WERI-Rb-1 (cell line): ENCODE data around the gene ANTKMT.

Source experiments
- DNase-seq: peaks from one replicate; pipeline ENCODE4 v3.0.0-alpha.2; 2020
- H3K27ac ChIP-seq: fragments of 250-450 bp; sonication (Bioruptor Pico); 2 replicates; pipeline ENCODE4 v1.5.1; 2020; ENCODE audit warnings: mild to moderate bottlenecking, moderate library complexity
- H3K27me3 ChIP-seq: fragments of 250-450 bp; sonication (Bioruptor Pico); 2 replicates; pipeline ENCODE4 v1.5.1; 2021; ENCODE audit warnings: mild to moderate bottlenecking, low read depth, moderate library complexity; ENCODE audit not compliant: insufficient read depth, severe bottlenecking
- H3K36me3 ChIP-seq: fragments of 250-450 bp; sonication (Bioruptor Pico); 2 replicates; pipeline ENCODE4 v1.5.1; 2020; ENCODE audit warnings: mild to moderate bottlenecking, moderate library complexity
- H3K4me3 ChIP-seq: 2 replicates; pipeline ENCODE4 v1.5.1; 2011; ENCODE audit warnings: low read depth, mild to moderate bottlenecking, control low read depth, low read length
- H3K9me3 ChIP-seq: fragments of 250-450 bp; sonication (Bioruptor Pico); 2 replicates; pipeline ENCODE4 v1.5.1; 2021; ENCODE audit warnings: mild to moderate bottlenecking, moderate library complexity; ENCODE audit not compliant: severe bottlenecking
- TF ChIP-seq, protein P1 (sequence below): IDR thresholded peaks from 2 replicates; pipeline ENCODE4 v1.5.1; 2011; ENCODE audit warnings: low read depth, mild to moderate bottlenecking, control low read depth, inconsistent platforms, low read length

The ANTKMT gene

DNA sequence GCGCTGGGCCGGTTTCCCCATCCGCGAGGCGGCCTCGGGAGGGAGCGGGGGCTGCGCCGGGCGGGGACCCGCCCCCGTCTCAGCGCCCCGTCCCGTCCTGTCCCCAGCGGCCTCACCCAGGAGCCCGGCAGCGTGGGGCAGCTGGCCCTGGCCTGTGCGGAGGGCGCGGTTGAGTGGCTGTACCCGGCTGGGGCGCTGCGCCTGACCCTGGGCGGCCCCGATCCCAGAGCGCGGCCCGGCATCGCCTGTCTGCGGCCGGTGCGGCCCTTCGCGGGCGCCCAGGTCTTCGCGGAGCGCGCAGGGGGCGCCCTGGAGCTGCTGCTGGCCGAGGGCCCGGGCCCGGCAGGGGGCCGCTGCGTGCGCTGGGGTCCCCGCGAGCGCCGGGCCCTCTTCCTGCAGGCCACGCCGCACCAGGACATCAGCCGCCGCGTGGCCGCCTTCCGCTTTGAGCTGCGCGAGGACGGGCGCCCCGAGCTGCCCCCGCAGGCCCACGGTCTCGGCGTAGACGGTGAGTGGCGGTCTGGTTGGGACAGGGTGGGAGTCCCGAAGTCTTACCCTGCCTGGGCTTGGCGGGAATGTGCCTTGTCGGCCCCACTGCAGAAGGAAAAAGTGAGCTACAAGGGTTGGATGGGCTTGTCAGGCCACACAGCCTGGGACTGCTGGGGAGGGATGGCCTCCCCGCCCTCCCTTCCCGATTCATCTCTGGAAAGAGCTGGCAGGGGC lies 5.3 kb upstream of the ANTKMT start:
- TF ChIP-seq, protein P1, sequence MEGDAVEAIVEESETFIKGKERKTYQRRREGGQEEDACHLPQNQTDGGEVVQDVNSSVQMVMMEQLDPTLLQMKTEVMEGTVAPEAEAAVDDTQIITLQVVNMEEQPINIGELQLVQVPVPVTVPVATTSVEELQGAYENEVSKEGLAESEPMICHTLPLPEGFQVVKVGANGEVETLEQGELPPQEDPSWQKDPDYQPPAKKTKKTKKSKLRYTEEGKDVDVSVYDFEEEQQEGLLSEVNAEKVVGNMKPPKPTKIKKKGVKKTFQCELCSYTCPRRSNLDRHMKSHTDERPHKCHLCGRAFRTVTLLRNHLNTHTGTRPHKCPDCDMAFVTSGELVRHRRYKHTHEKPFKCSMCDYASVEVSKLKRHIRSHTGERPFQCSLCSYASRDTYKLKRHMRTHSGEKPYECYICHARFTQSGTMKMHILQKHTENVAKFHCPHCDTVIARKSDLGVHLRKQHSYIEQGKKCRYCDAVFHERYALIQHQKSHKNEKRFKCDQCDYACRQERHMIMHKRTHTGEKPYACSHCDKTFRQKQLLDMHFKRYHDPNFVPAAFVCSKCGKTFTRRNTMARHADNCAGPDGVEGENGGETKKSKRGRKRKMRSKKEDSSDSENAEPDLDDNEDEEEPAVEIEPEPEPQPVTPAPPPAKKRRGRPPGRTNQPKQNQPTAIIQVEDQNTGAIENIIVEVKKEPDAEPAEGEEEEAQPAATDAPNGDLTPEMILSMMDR = peak; percentile 49
- Histone ChIP-seq H3K27me3 (peaks cover 3% of the 10 kb centered on the region), H3K9me3 (no peaks in the 10 kb centered on the region), H3K4me3 (peak overlapping the region; percentile 59), H3K36me3 (no peaks in the 10 kb centered on the region; the same call in 1 of the 2 replicates), H3K27ac (peak overlapping the region; percentile 21; the same call in 1 of the 2 replicates)
- peak; percentile 46 for DNase-seq

DNA sequence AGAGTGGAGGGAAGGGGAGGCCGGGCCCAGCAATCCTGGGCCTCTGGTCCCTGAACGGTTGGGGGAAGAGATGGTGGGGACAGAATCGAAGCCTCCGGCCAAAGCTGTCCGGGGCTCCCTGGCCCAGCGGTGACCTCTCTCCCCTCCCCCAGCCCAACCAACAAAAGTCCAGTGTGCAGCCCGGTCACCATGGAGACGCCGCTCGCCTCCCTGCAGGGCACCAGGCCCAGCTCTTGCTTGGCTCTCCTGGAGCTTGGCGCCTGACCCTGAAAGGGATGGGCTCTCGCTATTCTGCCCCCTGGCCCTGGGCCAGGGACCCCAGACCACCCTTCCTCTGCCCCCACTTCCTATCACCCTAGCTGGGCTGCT lies 4.8 kb upstream of the ANTKMT start:
- Histone ChIP-seq H3K9me3 (no peaks in the 10 kb centered on the region), H3K4me3 (peak overlapping the region; percentile 36), H3K27ac (no peak overlapping the region), H3K27me3 (no peaks in the 10 kb centered on the region), H3K36me3 (no peaks in the 10 kb centered on the region; the same call in 1 of the 2 replicates)
- no peak for DNase-seq
- TF ChIP-seq, protein P1 = no peak

DNA sequence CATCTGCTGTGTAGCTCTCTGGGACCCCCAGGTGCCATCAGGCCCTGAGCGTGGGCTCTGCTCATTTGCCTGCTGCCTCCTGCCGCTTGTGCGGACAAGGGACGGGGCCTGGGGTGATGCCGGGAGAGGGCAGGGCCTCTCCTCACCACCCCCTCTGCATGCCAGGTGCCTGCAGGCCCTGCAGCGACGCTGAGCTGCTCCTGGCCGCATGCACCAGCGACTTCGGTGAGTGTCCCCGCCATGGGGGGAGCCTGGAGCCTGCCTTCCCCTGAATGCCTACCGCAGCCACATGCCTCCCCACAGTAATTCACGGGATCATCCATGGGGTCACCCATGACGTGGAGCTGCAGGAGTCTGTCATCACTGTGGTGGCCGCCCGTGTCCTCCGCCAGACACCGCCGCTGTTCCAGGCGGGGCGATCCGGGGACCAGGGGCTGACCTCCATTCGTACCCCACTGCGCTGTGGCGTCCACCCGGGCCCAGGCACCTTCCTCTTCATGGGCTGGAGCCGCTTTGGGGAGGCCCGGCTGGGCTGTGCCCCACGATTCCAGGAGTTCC lies 4.1 kb upstream of the ANTKMT start:
- H3K36me3 ChIP-seq = peaks cover 2% of the 10 kb centered on the region; the same call in 1 of the 2 replicates
- H3K27me3 ChIP-seq = no peaks in the 10 kb centered on the region
- no peak for DNase-seq
- H3K9me3 ChIP-seq = no peaks in the 10 kb centered on the region
- TF ChIP-seq, protein P1 = no peak
- no peak overlapping the region for H3K27ac ChIP-seq
- no peak overlapping the region for H3K4me3 ChIP-seq

DNA sequence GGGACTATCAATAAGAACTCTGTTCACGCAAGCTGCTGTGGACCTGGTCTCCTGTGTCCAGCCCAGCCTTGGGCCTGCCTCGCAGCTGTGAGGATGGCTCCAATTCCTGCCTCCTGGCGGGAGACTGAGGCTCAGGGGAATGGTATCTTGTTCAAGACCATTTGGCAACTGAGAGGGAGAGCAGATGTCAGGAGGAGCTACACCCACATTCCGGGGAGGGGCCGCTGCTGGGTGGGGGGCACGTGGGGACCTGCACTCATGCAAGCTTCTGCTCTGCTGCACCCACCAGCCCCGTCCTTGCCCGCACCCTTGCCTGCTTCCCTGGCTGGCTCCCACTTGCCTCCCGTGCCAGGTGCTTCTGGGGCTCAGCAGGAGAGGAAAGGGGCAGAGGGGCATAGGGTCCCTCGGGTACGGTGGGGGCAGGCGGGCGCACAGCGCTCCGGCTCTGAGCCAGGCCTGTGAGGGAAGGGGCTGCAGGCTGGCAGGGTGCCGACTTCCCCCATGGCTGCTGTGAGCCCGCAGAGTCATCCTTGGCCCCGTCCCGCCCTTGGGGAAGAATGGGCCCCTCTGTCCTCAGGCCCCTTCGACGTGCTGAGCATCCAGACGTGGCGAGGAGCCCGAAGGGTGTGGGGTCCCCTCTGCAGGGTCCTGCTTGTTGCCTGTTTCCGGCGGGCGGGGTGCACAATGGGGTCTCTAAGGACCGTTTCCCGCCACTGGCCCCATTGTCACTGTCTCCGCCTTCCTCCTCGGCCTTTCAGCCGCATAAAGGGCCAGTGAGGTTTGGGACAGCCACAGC lies 3.3 kb upstream of the ANTKMT start:
- Histone ChIP-seq H3K9me3 (no peaks in the 10 kb centered on the region), H3K27me3 (no peaks in the 10 kb centered on the region), H3K27ac (no peak overlapping the region; the same call in 1 of the 2 replicates), H3K36me3 (peaks cover 6% of the 10 kb centered on the region; the same call in 1 of the 2 replicates), H3K4me3 (no peak overlapping the region)
- no peak for DNase-seq
- TF ChIP-seq, protein P1 = no peak

GRCh38 chr16:718389-718788 lies 2.6 kb upstream of the ANTKMT start:
- Histone ChIP-seq H3K4me3 (no peak overlapping the region), H3K27ac (no peak overlapping the region; the same call in 1 of the 2 replicates), H3K27me3 (no peaks in the 10 kb centered on the region), H3K9me3 (no peaks in the 10 kb centered on the region), H3K36me3 (peaks cover 6% of the 10 kb centered on the region)
- TF ChIP-seq, protein P1 = no peak
- DNase-seq = no peak
